GM19240 (cell line): Measurements from ENCODE around the gene ITGB3.

Source experiments
- DNase-seq: peaks from one replicate; pipeline ENCODE4 v3.0.0; 2011; ENCODE audit warnings: low spot score; ENCODE audit not compliant: insufficient read length

The ITGB3 gene

DNA sequence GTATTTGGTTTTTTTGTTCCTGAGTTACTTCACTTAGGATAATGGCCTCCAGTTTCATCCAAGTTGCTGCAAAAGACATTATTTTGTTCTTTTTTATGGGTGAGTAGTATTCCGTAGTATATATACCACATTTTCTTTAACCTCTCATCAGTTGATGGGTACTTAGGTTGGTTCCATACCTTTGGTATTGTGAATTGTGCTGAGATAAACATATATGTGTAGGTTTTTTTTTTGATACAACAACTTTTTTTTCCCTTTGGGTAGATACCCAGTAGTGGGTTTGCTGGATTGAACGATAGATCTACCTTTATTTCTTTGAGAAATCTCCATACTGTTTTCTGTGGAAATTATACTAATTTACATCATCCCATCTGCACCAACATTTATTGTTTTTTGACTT lies 76.9 kb downstream of the ITGB3 start:
- no peak for DNase-seq

DNA sequence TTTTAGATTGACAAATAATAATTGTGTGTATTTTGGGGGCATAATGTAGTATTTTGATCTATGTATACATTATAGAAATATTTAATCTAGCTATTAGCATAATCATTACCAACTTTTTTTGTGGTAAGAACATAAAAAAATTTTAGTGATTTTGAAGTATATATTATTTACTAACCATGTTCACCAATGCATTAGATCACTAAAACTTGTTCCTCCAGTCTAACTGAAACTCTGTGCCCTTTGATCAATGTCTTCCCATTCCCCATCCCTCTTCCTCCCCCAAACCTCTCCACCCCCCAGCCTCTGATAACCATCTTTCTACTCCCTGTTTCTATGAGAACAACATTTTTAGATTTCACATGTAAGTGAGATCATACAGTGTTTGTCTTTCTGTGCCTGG lies 78.7 kb downstream of the ITGB3 start:
- no peak for DNase-seq

DNA sequence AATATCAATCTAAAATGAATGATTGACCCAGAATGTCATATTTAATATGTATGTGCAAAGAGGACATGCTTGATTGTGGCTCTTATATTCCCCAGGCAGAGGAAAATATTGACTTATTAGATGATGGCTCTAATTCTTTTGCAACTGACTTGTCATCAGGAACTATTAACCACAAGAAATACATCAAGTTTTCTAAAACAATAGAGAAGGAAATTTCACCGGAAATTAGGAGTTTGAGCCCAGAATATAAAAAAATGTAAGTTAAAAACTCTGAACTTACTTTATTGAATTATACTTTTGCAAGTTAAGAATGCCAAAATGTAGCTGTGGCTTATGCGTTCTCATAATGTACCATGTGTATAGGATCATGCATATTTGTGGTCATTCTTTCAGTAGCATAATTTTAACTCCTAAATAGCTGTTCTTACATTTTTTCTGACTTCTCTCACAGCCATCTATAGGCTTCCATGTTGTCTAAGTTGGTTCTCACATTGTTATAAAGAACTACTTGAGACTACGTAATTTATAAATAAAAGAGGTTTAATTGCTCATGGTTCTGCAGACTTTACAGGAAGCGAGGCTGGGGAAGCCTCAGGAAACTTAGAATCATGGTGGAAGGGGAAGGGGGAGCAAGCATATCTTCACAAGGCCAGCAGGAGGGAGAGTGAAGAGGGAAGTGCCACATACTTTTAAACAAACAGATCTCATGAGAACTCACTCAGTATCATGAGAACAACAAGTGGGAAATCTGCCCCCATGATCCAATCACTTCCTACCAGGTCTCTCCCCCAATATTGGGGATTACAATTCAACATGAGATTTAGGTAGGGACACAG lies 81.7 kb downstream of the ITGB3 start:
- DNase-seq: no peak

DNA sequence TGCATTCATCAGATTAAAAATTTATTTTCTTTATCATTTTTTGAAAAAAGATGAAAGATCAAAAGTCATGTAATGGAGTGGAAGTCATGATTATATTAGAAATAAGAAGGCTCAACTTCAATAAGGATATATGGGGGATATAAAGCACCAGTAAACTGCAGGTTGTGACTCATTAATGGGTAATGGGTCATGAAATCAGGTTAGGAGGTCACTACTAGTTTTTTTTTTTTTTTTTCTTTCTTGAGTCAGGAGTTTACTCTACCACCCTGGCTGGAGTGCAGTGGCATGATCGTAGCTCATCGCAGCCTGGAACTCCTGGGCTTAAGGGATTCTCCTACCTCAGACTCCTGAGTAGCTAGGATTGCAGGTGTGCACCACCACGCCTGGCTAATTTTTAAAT lies 84.4 kb downstream of the ITGB3 start:
- DNase-seq: no peak

DNA sequence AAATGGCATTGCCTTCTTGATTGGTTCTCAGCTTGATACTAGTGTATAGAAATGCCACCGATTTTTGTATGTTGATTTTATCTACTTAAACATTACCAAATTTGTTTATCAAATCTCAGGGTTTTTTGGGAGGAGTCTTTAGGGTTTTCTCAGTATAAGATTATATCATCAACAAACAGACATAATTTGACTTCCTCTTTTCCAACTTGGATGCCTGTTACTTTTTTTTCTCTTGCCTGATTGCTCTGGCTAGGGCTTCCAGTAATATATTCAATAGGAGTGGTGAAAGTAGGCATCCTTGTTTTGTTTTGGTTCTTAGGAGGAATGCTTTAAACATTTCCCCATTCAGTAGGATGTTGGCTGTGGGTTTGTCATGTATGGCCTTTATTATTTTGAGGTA lies 99.2 kb downstream of the ITGB3 start:
- no peak for DNase-seq

DNA sequence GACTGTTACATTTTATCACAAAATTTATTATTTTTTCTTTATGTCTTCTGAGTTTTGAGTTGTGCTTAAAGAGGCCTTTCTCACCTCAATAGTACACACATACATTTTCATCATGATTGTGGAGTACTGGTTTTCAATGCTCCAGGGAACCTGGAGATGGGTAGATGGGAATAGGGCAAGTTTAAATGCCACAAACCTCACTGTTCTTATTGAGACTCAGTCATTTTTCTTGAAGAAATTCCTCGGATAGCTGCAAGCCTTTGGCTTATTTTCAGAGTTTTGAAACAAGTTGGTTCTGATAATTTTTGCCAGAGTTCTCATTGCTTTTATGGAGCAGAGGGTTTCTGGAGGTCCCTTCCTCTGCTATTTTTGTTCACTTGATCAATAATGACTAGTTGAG lies 105.0 kb downstream of the ITGB3 start:
- no peak for DNase-seq
